GM06990 (cell line): ENCODE data around the gene NPHP4.

Experiments used
- DNase-seq: peaks from one replicate; pipeline ENCODE4 v3.0.0-alpha.2; 2011; ENCODE audit not compliant: insufficient read length; ENCODE audit errors: extremely low read depth
- H3K27me3 ChIP-seq: replicated peaks from 2 replicates; pipeline ENCODE4 v1.6.0; 2011; ENCODE audit warnings: low read length; ENCODE audit not compliant: control insufficient read depth, insufficient read depth
- H3K36me3 ChIP-seq: 2 replicates; pipeline ENCODE4 v1.5.1; 2011; ENCODE audit warnings: low read length; ENCODE audit not compliant: control insufficient read depth, insufficient read depth
- H3K4me3 ChIP-seq: replicated peaks from 2 replicates; pipeline ENCODE4 v1.5.1; 2011; ENCODE audit warnings: low read depth, mild to moderate bottlenecking, control low read depth, low read length
- CTCF ChIP-seq: IDR thresholded peaks from 2 replicates; pipeline ENCODE4 v1.5.1; 2011; ENCODE audit warnings: low read length, control low read depth, mild to moderate bottlenecking, inconsistent platforms; ENCODE audit not compliant: insufficient read depth, poor library complexity, severe bottlenecking

The NPHP4 gene

GRCh38 chr1:5937373-5937857, 54.8 kb downstream of the NPHP4 start:
- no peak for TF ChIP-seq CTCF
- peaks cover 3% of the 10 kb centered on the region; the same call in 1 of the 2 replicates for H3K36me3 ChIP-seq
- no peaks in the 10 kb centered on the region for H3K27me3 ChIP-seq
- DNase-seq, result no peak
- H3K4me3 ChIP-seq, result no peak overlapping the region

GRCh38 chr1:5936621-5937372, 55.4 kb downstream of the NPHP4 start:
- DNase-seq, result no peak
- TF ChIP-seq CTCF, result no peak
- Histone ChIP-seq H3K4me3 (no peak overlapping the region), H3K27me3 (no peaks in the 10 kb centered on the region), H3K36me3 (peaks cover 3% of the 10 kb centered on the region; the same call in 1 of the 2 replicates)

- no peak for TF ChIP-seq CTCF
- no peak for DNase-seq
- Histone ChIP-seq H3K36me3 (peaks cover 3% of the 10 kb centered on the region; the same call in 1 of the 2 replicates), H3K27me3 (no peaks in the 10 kb centered on the region), H3K4me3 (no peak overlapping the region)
These were observed 56.1 kb downstream of the NPHP4 start for GRCh38 chr1:5936126-5936525.

GRCh38 chr1:5935026-5935425, 57.2 kb downstream of the NPHP4 start:
- no peak overlapping the region for H3K4me3 ChIP-seq
- no peaks in the 10 kb centered on the region for H3K27me3 ChIP-seq
- H3K36me3 ChIP-seq, result peaks cover 3% of the 10 kb centered on the region; the same call in 1 of the 2 replicates
- no peak for DNase-seq
- TF ChIP-seq CTCF, result no peak

- H3K4me3 ChIP-seq, result no peak overlapping the region
- DNase-seq, result no peak
- H3K27me3 ChIP-seq, result no peaks in the 10 kb centered on the region
- no peak for TF ChIP-seq CTCF
- peaks cover 3% of the 10 kb centered on the region; the same call in 1 of the 2 replicates for H3K36me3 ChIP-seq
These were observed 58.0 kb downstream of the NPHP4 start for GRCh38 chr1:5934058-5934884.
